H1 (cell line): ENCODE measurements around the gene ZNF536. TPM values are rescaled to one million over a fixed set of nuclear protein-coding genes. Genes with fewer than 3 reads are reported as not detected.

Source experiments
- CHD2 ChIP-seq: IDR thresholded peaks from 2 replicates; pipeline ENCODE4 v1.6.1; 2012; ENCODE audit warnings: low read length, improper control_type of control experiment
- CTBP2 ChIP-seq: IDR thresholded peaks from 2 replicates; pipeline ENCODE4 v1.7.0; 2011; ENCODE audit warnings: borderline replicate concordance, mild to moderate bottlenecking, moderate library complexity, mixed read lengths, low read length; ENCODE audit not compliant: insufficient read depth, insufficient read length
- CTCF ChIP-seq, 3 experiments: IDR thresholded peaks; 1 replicate in 2 of 3; 2 replicates in 1 of 3; pipeline versions ENCODE4 v1.5.1 to v1.6.1; 2011; ENCODE audit warnings: low read length in 3 of 3, mild to moderate bottlenecking in 3 of 3, inconsistent platforms in 2 of 3, low read depth in 1 of 3, moderate library complexity in 1 of 3; ENCODE audit not compliant: insufficient read depth in 1 of 3; ENCODE audit errors: control extremely low read depth in 1 of 3
- EZH2 ChIP-seq: fragments of 200-600 bp; sonication (generic); IDR thresholded peaks from 2 replicates; pipeline ENCODE4 v1.7.1; 2012; ENCODE audit warnings: low read depth, mild to moderate bottlenecking, moderate library complexity, low read length, inconsistent platforms; ENCODE audit not compliant: severe bottlenecking
- SUZ12 ChIP-seq: fragments of 200-600 bp; sonication (generic); IDR thresholded peaks from 2 replicates; pipeline ENCODE4 v1.6.1; 2012; ENCODE audit warnings: mild to moderate bottlenecking, inconsistent platforms, low read length, moderate library complexity, mixed read lengths
- polyA plus RNA-seq, 7 experiments: library from polyadenylated mRNA; depleted of rRNA in 3 of 7; stranded (reverse) in 5 of 7; unstranded in 2 of 7; fragments of >200 nt in 5 of 7; fragments of 200-250 nt in 2 of 7; gene quantifications; 1 replicate in 5 of 7; 2 replicates in 1 of 7; 4 replicates in 1 of 7; pipeline versions ENCODE4 v1.2.1 to v1.2.3, GENCODE V29; 2011 to 2013; ENCODE audit warnings: missing spikeins in 2 of 7, mixed read lengths in 2 of 7
- total RNA-seq: library from RNA; stranded (reverse); fragmentation: NEBNext Ultra II Directional; extraction: Animal tissue kit (Norgen Biotek cat#: 25700); gene quantifications from 2 replicates; pipeline ENCODE4 v1.2.1, GENCODE V29; 2021

The ZNF536 gene
- total and polyA plus RNA-seq, 2 of the 8 experiments (the other 6 are each of a cell fraction or from before 2014, with no cell fraction given): 0.09 to 0.11 TPM

GRCh38 chr19:30428092-30428680 lies 56.0 kb downstream of the ZNF536 start (continued):
- no peak for TF ChIP-seq CTCF (IDR thresholded peaks at IDR 0.05; ENCODE audit: control extremely low read depth in 1 of 3, insufficient read depth in 1 of 3, low read depth in 1 of 3, low read length in 3 of 3)
- TF ChIP-seq CTBP2: no peak
- TF ChIP-seq CHD2: no peak
- no peak for TF ChIP-seq SUZ12
- no peak for TF ChIP-seq EZH2
